Esophagus squamous epithelium (tissue), 4 donors: Measurements from ENCODE around the gene SLC17A3.

Source experiments
- CTCF ChIP-seq, 6 experiments: fragments of 450-650 bp in 4 of 6; fragments of 200-600 bp in 2 of 6; sonication (generic) in 2 of 6; IDR thresholded peaks; one replicate each; pipeline ENCODE4 v1.5.1; 2016 to 2019; ENCODE audit warnings: antibody characterized with exemption in 6 of 6, mild to moderate bottlenecking in 4 of 6, moderate library complexity in 4 of 6
- POLR2A ChIP-seq, 4 donors: fragments of 450-650 bp; IDR thresholded peaks; one replicate each; pipeline ENCODE4 v1.6.1; 2017; ENCODE audit warnings: antibody characterized with exemption in 4 of 4, mild to moderate bottlenecking in 4 of 4, moderate library complexity in 3 of 4

DNA sequence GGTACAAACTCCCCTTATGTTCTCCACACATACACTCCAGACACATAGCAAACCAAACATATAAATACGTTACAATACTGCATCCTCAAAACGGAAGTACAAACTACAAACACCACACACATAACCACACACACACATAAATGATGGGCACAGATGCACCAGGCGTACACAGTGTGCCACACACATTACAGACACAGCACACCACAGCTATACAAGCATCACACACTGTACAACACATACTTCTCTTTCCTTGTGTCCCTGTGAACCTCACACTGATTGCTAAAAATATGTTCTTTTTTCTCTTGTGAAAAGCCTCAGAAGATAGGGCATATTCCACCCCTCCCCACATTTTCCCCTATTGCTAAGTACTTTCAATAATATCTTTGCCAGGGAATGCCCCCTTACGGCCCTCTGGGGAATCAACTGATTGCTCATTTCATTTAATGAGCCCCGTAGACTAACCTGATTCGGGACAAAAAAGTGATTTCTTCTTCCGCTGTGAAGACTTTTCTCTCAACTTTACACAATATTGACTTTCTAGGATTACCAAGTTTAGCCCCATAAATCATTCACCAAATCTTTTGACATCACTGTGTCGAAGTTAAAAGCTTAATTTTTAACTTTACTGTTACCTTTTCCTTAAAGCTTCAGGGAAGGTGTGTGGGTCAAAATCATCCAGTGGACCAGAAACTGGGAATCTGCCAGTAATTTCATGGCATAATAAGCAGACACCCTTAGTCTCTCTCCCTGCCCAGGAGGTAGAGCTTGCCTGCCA is 42.3 kb downstream of the SLC17A3 start, which contains the start of gene SLC17A1:
- TF ChIP-seq CTCF (IDR thresholded peaks at IDR 0.05) (no peak), POLR2A (IDR thresholded peaks at IDR 0.05) (no peak)
